ENCODE data around the gene NUFIP1.

The NUFIP1 gene

GRCh38 chr13:44989941-44990340 lies 670 bp upstream of the NUFIP1 start:
- H3K4me3 ChIP-seq (ENCODE audit: low read length) = peak overlapping the region; percentile 95
- peak overlapping the region; percentile 68 for H3K4me2 ChIP-seq (ENCODE audit: low read length)
- peaks cover 24% of the 10 kb centered on the region for H3K4me1 ChIP-seq (ENCODE audit: control insufficient read depth, low read length)
- H3F3A ChIP-seq (ENCODE audit: control insufficient read depth, insufficient read depth) = no peaks in the 10 kb centered on the region
- H3K36me3 ChIP-seq (ENCODE audit: control insufficient read depth, low read length) = peaks cover 14% of the 10 kb centered on the region
- peaks cover 95% of the 10 kb centered on the region for H3K79me2 ChIP-seq (ENCODE audit: control insufficient read depth, low read length)
- no peaks in the 10 kb centered on the region for H3K9me2 ChIP-seq (replicated peaks; ENCODE audit: control insufficient read depth, low read length)
- no peak overlapping the region for H3K27ac ChIP-seq (ENCODE audit: low read depth, low read length)
- no peak for TF ChIP-seq CTCF (IDR thresholded peaks at IDR 0.05; ENCODE audit: low read depth, low read length, poor library complexity, severe bottlenecking)
- TF ChIP-seq EZH2phosphoT487 (IDR thresholded peaks at IDR 0.05; ENCODE audit: borderline replicate concordance, low read length) = no peak
- no peaks in the 10 kb centered on the region for H4K20me1 ChIP-seq (ENCODE audit: control insufficient read depth, insufficient read depth, low read depth, low read length)
- no peaks in the 10 kb centered on the region for H3K9me3 ChIP-seq (ENCODE audit: control insufficient read depth, insufficient read depth, low read length)
- no peaks in the 10 kb centered on the region for H3K27me3 ChIP-seq (ENCODE audit: control insufficient read depth, low read length)

GRCh38 chr13:44978328-44978727 lies 10.9 kb downstream of the NUFIP1 start:
- Histone ChIP-seq H3K9me3 (ENCODE audit: control insufficient read depth, insufficient read depth, low read length) (no peaks in the 10 kb centered on the region), H3K4me3 (ENCODE audit: low read length) (no peak overlapping the region), H4K20me1 (ENCODE audit: control insufficient read depth, insufficient read depth, low read depth, low read length) (peaks cover 6% of the 10 kb centered on the region; the same call in 1 of the 2 replicates), H3K4me1 (ENCODE audit: control insufficient read depth, low read length) (peaks cover 14% of the 10 kb centered on the region), H3K27me3 (ENCODE audit: control insufficient read depth, low read length) (no peaks in the 10 kb centered on the region), H3K4me2 (ENCODE audit: low read length) (no peak overlapping the region), H3K36me3 (ENCODE audit: control insufficient read depth, low read length) (peaks cover 68% of the 10 kb centered on the region), H3K9me2 (replicated peaks; ENCODE audit: control insufficient read depth, low read length) (no peaks in the 10 kb centered on the region), H3K79me2 (ENCODE audit: control insufficient read depth, low read length) (peaks cover 12% of the 10 kb centered on the region), H3K27ac (ENCODE audit: low read depth, low read length) (no peak overlapping the region), H3F3A (ENCODE audit: control insufficient read depth, insufficient read depth) (no peaks in the 10 kb centered on the region)
- TF ChIP-seq EZH2phosphoT487 (IDR thresholded peaks at IDR 0.05; ENCODE audit: borderline replicate concordance, low read length) = no peak
- TF ChIP-seq CTCF (IDR thresholded peaks at IDR 0.05; ENCODE audit: low read depth, low read length, poor library complexity, severe bottlenecking) = no peak

GRCh38 chr13:44976949-44977583 lies 12.2 kb downstream of the NUFIP1 start:
- peaks cover 73% of the 10 kb centered on the region for H3K36me3 ChIP-seq (ENCODE audit: control insufficient read depth, low read length)
- H3K4me1 ChIP-seq (ENCODE audit: control insufficient read depth, low read length) = peaks cover 14% of the 10 kb centered on the region

More at GRCh38 chr13:44976949-44977583, 12.2 kb downstream of the NUFIP1 start:
- Histone ChIP-seq H3K9me2 (replicated peaks; ENCODE audit: control insufficient read depth, low read length) (no peaks in the 10 kb centered on the region), H3K9me3 (ENCODE audit: control insufficient read depth, insufficient read depth, low read length) (no peaks in the 10 kb centered on the region), H4K20me1 (ENCODE audit: control insufficient read depth, insufficient read depth, low read depth, low read length) (no peaks in the 10 kb centered on the region), H3K27me3 (ENCODE audit: control insufficient read depth, low read length) (no peaks in the 10 kb centered on the region), H3F3A (ENCODE audit: control insufficient read depth, insufficient read depth) (no peaks in the 10 kb centered on the region), H3K4me2 (ENCODE audit: low read length) (no peak overlapping the region), H3K79me2 (ENCODE audit: control insufficient read depth, low read length) (peaks cover 3% of the 10 kb centered on the region; the same call in 1 of the 2 replicates), H3K27ac (ENCODE audit: low read depth, low read length) (no peak overlapping the region), H3K4me3 (ENCODE audit: low read length) (no peak overlapping the region)
- TF ChIP-seq CTCF (IDR thresholded peaks at IDR 0.05; ENCODE audit: low read depth, low read length, poor library complexity, severe bottlenecking) (no peak), EZH2phosphoT487 (IDR thresholded peaks at IDR 0.05; ENCODE audit: borderline replicate concordance, low read length) (no peak)

All from DOHH2 (cell line).